Activated CD8-positive, alpha-beta T cell treated with anti-CD3 and anti-CD28 coated beads, Interleukin-2, amount 10 ng/mL, durations not matched to agents 7 days and 5 days (primary cell): ENCODE measurements around the gene TGFB1I1. TPM values are rescaled to one million over a fixed set of nuclear protein-coding genes. Genes with fewer than 3 reads are reported as not detected.
A peak's percentile ranks its signal among the peaks of the same experiment; 100 is the strongest.
"Not testable (repeated sequence)": the region's sequence is repeated elsewhere in the genome, so short reads cannot be mapped to it uniquely, and the experiment has no call there.

Source experiments
- ATAC-seq: fragments of 150-1000 bp; cut with Tn5 transposase; one replicate; pipeline ENCODE4 v1.10.0; 2021; ENCODE audit warnings: moderate library complexity
- CTCF ChIA-PET: fragments of 350-600 bp; sonication (Branson Sonifier 250); formaldehyde crosslinking; loops from one replicate; lab custom pipeline; 2021; ENCODE audit warnings: antibody characterized with exemption; lab: Charles Lee
- POLR2A ChIA-PET: fragments of 350-600 bp; sonication (Branson Sonifier 250); formaldehyde crosslinking; loops from one replicate; lab custom pipeline; 2021; ENCODE audit warnings: antibody characterized with exemption; lab: Charles Lee
- DNase-seq: peaks from one replicate; pipeline ENCODE4 v3.0.0-alpha.2; 2020
- H3K27ac Mint-ChIP-seq: one replicate; pipeline ENCODE4 v1.8.0; 2021; ENCODE audit warnings: mild to moderate bottlenecking, mixed read lengths
- H3K27me3 Mint-ChIP-seq: one replicate; pipeline ENCODE4 v1.8.0; 2021; ENCODE audit warnings: low read depth, mixed read lengths
- H3K36me3 Mint-ChIP-seq: one replicate; pipeline ENCODE4 v1.8.0; 2021; ENCODE audit warnings: low read depth, mixed read lengths
- H3K4me1 Mint-ChIP-seq: one replicate; pipeline ENCODE4 v1.8.0; 2021; ENCODE audit warnings: low read depth, mixed read lengths
- H3K4me3 Mint-ChIP-seq: one replicate; pipeline ENCODE4 v1.8.0; 2021; ENCODE audit warnings: mild to moderate bottlenecking, mixed read lengths
- H3K9me3 Mint-ChIP-seq: one replicate; pipeline ENCODE4 v1.8.0; 2022; ENCODE audit warnings: mixed read lengths; ENCODE audit not compliant: insufficient read depth
- total RNA-seq, 2 experiments: library from RNA; stranded (reverse); gene quantifications; one replicate each; pipeline ENCODE4 v1.2.3, GENCODE V29; 2021

Gene TGFB1I1
- total RNA-seq, 2 experiments from 2014 or later, result 0.83 to 0.92 TPM

GRCh38 chr16:31480851-31481536, 9.0 kb downstream of the TGFB1I1 start:
- Mint-ChIP-seq H3K4me3 (no peak overlapping the region), H3K36me3 (no peaks in the 10 kb centered on the region), H3K27ac (no peak overlapping the region), H3K4me1 (peaks cover 20% of the 10 kb centered on the region), H3K27me3 (peaks cover 33% of the 10 kb centered on the region), H3K9me3 (no peaks in the 10 kb centered on the region)
- CTCF ChIA-PET, result no interaction called here
- POLR2A ChIA-PET, result interaction anchor here (0.8 kb wide), 1 partner anchor 13 kb away, joined by 3 read pairs; no protein-coding TSS in a partner anchor
- no peak for DNase-seq
- ATAC-seq, result no peak

GRCh38 chr16:31483081-31483480, 11.1 kb downstream of the TGFB1I1 start, which contains the start of gene SLC5A2:
Gene SLC5A2, plus strand, starts transcription at chr16:31483123. Its CDS starts 14 bp downstream, at chr16:31483137.
- no peak within 1 kb of the TSS for H3K27ac Mint-ChIP-seq
- no peaks in the 10 kb centered on the region for H3K36me3 Mint-ChIP-seq
- no peak within 1 kb of the TSS for H3K4me3 Mint-ChIP-seq
- H3K4me1 Mint-ChIP-seq, result peaks cover 8% of the 10 kb centered on the region
- no peak for ATAC-seq
- no peak for DNase-seq
- peaks cover 31% of the 10 kb centered on the region for H3K27me3 Mint-ChIP-seq
- CTCF ChIA-PET, result no interaction called here
- H3K9me3 Mint-ChIP-seq, result no peaks in the 10 kb centered on the region
- POLR2A ChIA-PET, result no interaction called here

GRCh38 chr16:31484048-31484447, 12.1 kb downstream of the TGFB1I1 start:
- H3K9me3 Mint-ChIP-seq, POLR2A ChIA-PET, H3K27ac Mint-ChIP-seq, DNase-seq, H3K36me3 Mint-ChIP-seq, H3K4me3 Mint-ChIP-seq, H3K4me1 Mint-ChIP-seq, ATAC-seq, CTCF ChIA-PET: not testable (repeated sequence)
- H3K27me3 Mint-ChIP-seq, result peaks cover 28% of the 10 kb centered on the region

GRCh38 chr16:31484491-31485171, 12.7 kb downstream of the TGFB1I1 start:
- CTCF ChIA-PET, result no interaction called here
- Mint-ChIP-seq H3K4me3 (no peak overlapping the region), H3K9me3 (no peaks in the 10 kb centered on the region), H3K36me3 (peaks cover 1% of the 10 kb centered on the region), H3K4me1 (peaks cover 9% of the 10 kb centered on the region), H3K27me3 (peaks cover 25% of the 10 kb centered on the region), H3K27ac (no peak overlapping the region)
- ATAC-seq, result no peak
- DNase-seq, result no peak
- POLR2A ChIA-PET, result interaction anchor here (0.6 kb wide), 1 partner anchor 38 kb away, joined by 3 read pairs; no protein-coding TSS in a partner anchor

- Mint-ChIP-seq H3K27me3 (peaks cover 23% of the 10 kb centered on the region), H3K27ac (no peak overlapping the region), H3K4me3 (no peak overlapping the region), H3K36me3 (peaks cover 3% of the 10 kb centered on the region), H3K4me1 (peaks cover 11% of the 10 kb centered on the region), H3K9me3 (no peaks in the 10 kb centered on the region)
- CTCF ChIA-PET, result no interaction called here
- no peak for DNase-seq
- ATAC-seq, result no peak
- POLR2A ChIA-PET, result interaction anchor here (1.3 kb wide), 1 partner anchor 388 kb away, joined by 3 read pairs; the partner anchor contains the start of gene ZNF267
Measured at GRCh38 chr16:31485571-31485970, 13.6 kb downstream of the TGFB1I1 start.

GRCh38 chr16:31486045-31486444, 14.1 kb downstream of the TGFB1I1 start:
- ChIA-PET POLR2A (interaction anchor here (1.0 to 1.3 kb wide), 2 partner anchors 26 to 388 kb away, joined by 3 read pairs; partner anchors contain the start of genes ARMC5 and ZNF267), CTCF (no interaction called here)
- ATAC-seq (no peak), DNase-seq (no peak)
- H3K36me3 Mint-ChIP-seq, result peaks cover 5% of the 10 kb centered on the region
- no peaks in the 10 kb centered on the region for H3K9me3 Mint-ChIP-seq
- no peak overlapping the region for H3K27ac Mint-ChIP-seq
- no peak overlapping the region for H3K4me3 Mint-ChIP-seq
- H3K4me1 Mint-ChIP-seq, result peaks cover 11% of the 10 kb centered on the region
- peaks cover 18% of the 10 kb centered on the region for H3K27me3 Mint-ChIP-seq

- Mint-ChIP-seq H3K36me3 (peaks cover 5% of the 10 kb centered on the region), H3K9me3 (no peaks in the 10 kb centered on the region), H3K4me1 (peaks cover 11% of the 10 kb centered on the region), H3K4me3 (peak overlapping the region; percentile 79), H3K27me3 (peaks cover 12% of the 10 kb centered on the region), H3K27ac (no peak overlapping the region)
- no peak for ATAC-seq
- ChIA-PET POLR2A (interaction anchor here (0.6 to 2.4 kb wide), 2 partner anchors 10 to 711 kb away, joined by 3 to 9 read pairs; no protein-coding TSS in a partner anchor), CTCF (interaction anchor here (1.3 to 1.4 kb wide), 2 partner anchors 27 to 29 kb away, joined by 3 to 6 read pairs; no protein-coding TSS in a partner anchor)
- no peak for DNase-seq
Measured at GRCh38 chr16:31487071-31487719, 15.2 kb downstream of the TGFB1I1 start.

GRCh38 chr16:31487720-31488467, 15.9 kb downstream of the TGFB1I1 start:
- CTCF ChIA-PET, result interaction anchor here (1.3 to 1.4 kb wide), 2 partner anchors 27 to 29 kb away, joined by 3 to 6 read pairs; no protein-coding TSS in a partner anchor
- Mint-ChIP-seq H3K4me3 (peak overlapping the region; percentile 79), H3K36me3 (peaks cover 5% of the 10 kb centered on the region), H3K9me3 (no peaks in the 10 kb centered on the region), H3K27me3 (peaks cover 8% of the 10 kb centered on the region), H3K27ac (peak overlapping the region; percentile 69), H3K4me1 (peaks cover 11% of the 10 kb centered on the region)
- ATAC-seq (peak; percentile 96), DNase-seq (peak; percentile 72)
- POLR2A ChIA-PET, result interaction anchor here (2.4 kb wide), 1 partner anchor 11 kb away, joined by 9 read pairs; no protein-coding TSS in a partner anchor

- POLR2A ChIA-PET, result interaction anchor here (1.6 to 2.4 kb wide), 2 partner anchors 12 to 20 kb away, joined by 4 to 9 read pairs; partner anchors contain the start of gene RUSF1
- CTCF ChIA-PET, result interaction anchor here (1.4 kb wide), 1 partner anchor 28 kb away, joined by 6 read pairs; no protein-coding TSS in a partner anchor
- no peaks in the 10 kb centered on the region for H3K9me3 Mint-ChIP-seq
- ATAC-seq (no peak), DNase-seq (no peak)
- H3K4me1 Mint-ChIP-seq, result peaks cover 11% of the 10 kb centered on the region
- peaks cover 5% of the 10 kb centered on the region for H3K36me3 Mint-ChIP-seq
- no peak overlapping the region for H3K4me3 Mint-ChIP-seq
- peaks cover 8% of the 10 kb centered on the region for H3K27me3 Mint-ChIP-seq
- no peak overlapping the region for H3K27ac Mint-ChIP-seq
Measured at GRCh38 chr16:31488468-31489297, 16.7 kb downstream of the TGFB1I1 start.

- CTCF ChIA-PET, result interaction anchor here (1.0 kb wide), 1 partner anchor 28 kb away, joined by 3 read pairs; no protein-coding TSS in a partner anchor
- Mint-ChIP-seq H3K27me3 (peaks cover 8% of the 10 kb centered on the region), H3K27ac (no peak overlapping the region), H3K9me3 (no peaks in the 10 kb centered on the region), H3K4me3 (no peak overlapping the region), H3K4me1 (peaks cover 11% of the 10 kb centered on the region), H3K36me3 (peaks cover 5% of the 10 kb centered on the region)
- POLR2A ChIA-PET, result interaction anchor here (1.6 kb wide), 1 partner anchor 19 kb away, joined by 4 read pairs; the partner anchor contains the start of gene RUSF1
- ATAC-seq, result no peak
- no peak for DNase-seq
Measured at GRCh38 chr16:31489298-31489564, 17.3 kb downstream of the TGFB1I1 start.
